Measurements from ENCODE around the gene UNCX.
"Not testable (repeated sequence)": the region's sequence is repeated elsewhere in the genome, so short reads cannot be mapped to it uniquely, and the experiment has no call there.

Gene UNCX

DNA sequence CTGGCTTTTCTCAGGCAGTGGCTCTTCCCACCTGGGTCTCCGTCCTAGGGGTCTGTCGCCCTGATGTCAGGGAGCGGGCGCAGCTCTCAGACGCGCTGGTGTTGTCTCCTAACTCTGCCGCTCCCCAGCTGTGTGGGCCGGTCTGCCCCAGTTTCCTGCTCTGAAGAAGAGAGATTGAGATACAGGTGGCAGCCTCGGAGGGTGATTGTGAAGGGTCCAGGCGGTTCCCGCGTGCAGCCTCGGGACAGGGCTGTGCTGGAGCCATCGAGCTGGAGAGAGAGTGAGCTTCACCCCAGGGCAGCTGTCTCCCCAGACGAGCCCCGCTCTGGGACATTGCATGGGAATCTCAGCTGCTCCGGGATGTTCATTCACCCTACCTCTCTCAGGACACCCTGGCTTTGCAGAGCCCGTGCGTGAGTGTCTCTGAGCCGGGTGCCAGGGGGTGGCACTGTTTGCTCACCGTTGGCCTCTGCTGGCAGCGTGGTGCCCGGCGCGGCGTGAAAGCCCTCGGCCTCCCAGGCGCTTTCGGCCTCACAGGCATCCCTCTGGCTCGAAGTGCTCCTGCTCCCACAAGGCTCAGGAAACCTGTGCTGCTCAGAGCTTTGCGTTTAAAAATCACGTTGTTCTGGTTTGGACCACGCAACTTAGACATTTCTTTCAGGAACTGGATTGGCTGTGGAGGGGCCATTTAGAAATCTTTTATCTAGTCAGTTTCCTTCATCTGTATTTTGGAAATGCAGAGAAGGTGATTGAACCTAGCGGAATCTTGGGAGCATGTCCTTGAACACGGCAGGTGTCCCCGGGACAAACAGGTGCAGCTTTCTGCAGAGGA is 38.9 kb upstream of the UNCX start:
- TF ChIP-seq, protein P1, sequence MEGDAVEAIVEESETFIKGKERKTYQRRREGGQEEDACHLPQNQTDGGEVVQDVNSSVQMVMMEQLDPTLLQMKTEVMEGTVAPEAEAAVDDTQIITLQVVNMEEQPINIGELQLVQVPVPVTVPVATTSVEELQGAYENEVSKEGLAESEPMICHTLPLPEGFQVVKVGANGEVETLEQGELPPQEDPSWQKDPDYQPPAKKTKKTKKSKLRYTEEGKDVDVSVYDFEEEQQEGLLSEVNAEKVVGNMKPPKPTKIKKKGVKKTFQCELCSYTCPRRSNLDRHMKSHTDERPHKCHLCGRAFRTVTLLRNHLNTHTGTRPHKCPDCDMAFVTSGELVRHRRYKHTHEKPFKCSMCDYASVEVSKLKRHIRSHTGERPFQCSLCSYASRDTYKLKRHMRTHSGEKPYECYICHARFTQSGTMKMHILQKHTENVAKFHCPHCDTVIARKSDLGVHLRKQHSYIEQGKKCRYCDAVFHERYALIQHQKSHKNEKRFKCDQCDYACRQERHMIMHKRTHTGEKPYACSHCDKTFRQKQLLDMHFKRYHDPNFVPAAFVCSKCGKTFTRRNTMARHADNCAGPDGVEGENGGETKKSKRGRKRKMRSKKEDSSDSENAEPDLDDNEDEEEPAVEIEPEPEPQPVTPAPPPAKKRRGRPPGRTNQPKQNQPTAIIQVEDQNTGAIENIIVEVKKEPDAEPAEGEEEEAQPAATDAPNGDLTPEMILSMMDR (IDR thresholded peaks at IDR 0.05; ENCODE audit: insufficient read depth, low read length, missing control alignments): peak; percentile 73
- H3K4me3 ChIP-seq (ENCODE audit: low read depth, low read length): no peak overlapping the region
- ChIA-PET POLR2A (no interaction called here), CTCF (interaction anchor here (0.9 to 5.3 kb wide), 18 partner anchors 13 to 285 kb away, joined by 3 to 72 read pairs (median 4); no protein-coding TSS in a partner anchor)
- DNase-seq (ENCODE audit: low read depth, low spot score): no peak

DNA sequence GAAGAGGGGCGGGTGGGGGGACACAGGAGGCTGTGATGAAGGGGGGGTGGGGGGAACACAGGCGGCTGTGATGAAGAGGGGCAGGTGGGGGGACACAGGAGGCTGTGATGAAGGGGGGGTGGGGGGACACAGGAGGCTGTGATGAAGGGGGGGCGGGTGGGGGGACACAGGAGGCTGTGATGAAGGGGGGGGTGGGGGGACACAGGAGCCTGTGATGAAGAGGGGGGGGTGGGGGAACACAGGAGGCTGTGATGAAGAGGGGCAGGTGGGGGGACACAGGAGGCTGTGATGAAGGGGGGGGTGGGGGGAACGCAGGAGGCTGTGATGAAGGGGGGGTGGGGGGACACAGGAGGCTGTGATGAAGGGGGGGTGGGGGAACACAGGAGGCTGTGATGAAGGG is 36.2 kb upstream of the UNCX start:
- POLR2A ChIA-PET: not testable (repeated sequence)

DNA sequence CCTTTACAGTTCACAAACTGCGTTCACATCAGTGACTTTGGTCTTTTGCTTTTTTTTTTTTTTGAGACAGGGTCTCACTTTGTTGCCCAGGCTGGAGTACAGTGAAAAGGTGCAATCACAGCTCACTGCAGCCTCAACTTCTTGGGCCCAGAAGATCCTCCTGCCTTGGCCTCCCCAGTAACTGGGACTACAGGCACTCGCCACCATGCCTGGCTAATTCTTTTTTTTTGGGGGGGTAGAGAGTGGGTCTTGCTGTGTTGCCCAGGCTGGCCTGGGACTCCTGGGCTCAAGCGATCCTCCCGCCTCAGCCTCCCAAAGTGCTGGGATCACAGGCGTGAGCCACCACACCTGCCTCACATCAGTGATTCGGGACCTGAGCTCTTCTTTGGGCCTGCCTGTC is 35.7 kb upstream of the UNCX start:
- DNase-seq (ENCODE audit: low read depth, low spot score): no peak
- TF ChIP-seq, protein P1 (IDR thresholded peaks at IDR 0.05; ENCODE audit: insufficient read depth, low read length, missing control alignments): no peak
- CTCF ChIA-PET: no interaction called here
- no peak overlapping the region for H3K4me3 ChIP-seq (ENCODE audit: low read depth, low read length)
- POLR2A ChIA-PET: no interaction called here

More for the DNA sequence above, 36.2 kb upstream of the UNCX start:
- H3K4me3 ChIP-seq (ENCODE audit: low read depth, low read length); CTCF ChIA-PET; DNase-seq (ENCODE audit: low read depth, low spot score): not testable (repeated sequence)

DNA sequence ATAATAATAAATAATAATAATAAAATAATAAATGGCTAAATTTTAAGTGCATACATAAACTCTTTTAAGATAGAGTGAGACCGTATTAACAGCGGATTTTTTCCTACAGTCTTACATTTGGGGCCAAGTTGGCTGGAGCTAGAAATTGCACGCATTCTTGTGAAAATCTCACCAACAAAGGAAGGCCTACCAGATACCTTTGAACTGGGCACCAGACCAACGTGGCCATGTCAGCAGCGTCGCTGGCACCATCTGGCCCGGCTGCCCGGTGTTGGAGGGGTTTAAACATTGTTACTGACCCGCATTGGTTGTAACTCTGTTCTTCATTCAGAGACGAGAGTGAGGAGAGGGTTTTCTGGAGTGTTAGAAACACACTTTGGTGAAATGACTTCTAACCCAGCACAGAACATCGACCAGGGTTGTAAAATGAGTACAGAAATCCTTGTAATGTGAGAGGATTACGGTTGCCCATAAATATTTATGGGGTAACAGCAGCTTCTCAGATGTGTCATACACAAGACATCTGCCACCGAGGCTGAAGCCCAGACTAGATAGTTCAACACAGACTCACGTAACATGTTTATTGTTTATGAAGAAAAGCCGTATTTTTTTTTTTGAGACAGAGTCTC is 34.6 kb upstream of the UNCX start:
- TF ChIP-seq, protein P1 (IDR thresholded peaks at IDR 0.05; ENCODE audit: insufficient read depth, low read length, missing control alignments): no peak
- peak; percentile 78 for DNase-seq (ENCODE audit: low read depth, low spot score)
- POLR2A ChIA-PET: no interaction called here
- CTCF ChIA-PET: interaction anchor here (0.6 to 1.1 kb wide), 3 partner anchors 21 to 234 kb away, joined by 3 to 4 read pairs (median 3); no protein-coding TSS in a partner anchor
- H3K4me3 ChIP-seq (ENCODE audit: low read depth, low read length): no peak overlapping the region

DNA sequence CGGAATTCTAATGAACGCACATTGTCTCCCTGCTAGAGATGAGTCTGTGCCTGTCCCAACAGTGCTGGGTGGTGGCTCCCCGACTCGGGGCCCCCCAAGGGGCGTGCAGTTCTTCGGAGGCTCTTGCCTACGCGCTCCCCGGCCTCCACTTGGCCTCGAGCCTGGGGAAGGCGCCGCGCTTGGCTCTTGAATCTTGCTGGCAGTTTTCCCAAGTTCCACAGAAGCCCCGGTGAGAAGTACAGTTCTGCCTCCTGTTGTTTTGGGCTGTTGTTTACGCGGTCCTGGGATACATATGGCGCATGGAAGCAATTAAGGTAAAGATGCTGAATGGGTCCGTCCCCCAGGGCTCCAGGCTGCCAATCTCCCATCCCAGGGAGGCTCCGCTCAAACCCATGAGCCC is 32.6 kb upstream of the UNCX start:
- no peak for DNase-seq (ENCODE audit: low read depth, low spot score)
- no peak overlapping the region for H3K4me3 ChIP-seq (ENCODE audit: low read depth, low read length)
- TF ChIP-seq, protein P1 (IDR thresholded peaks at IDR 0.05; ENCODE audit: insufficient read depth, low read length, missing control alignments): no peak
- ChIA-PET POLR2A (no interaction called here), CTCF (no interaction called here)

DNA sequence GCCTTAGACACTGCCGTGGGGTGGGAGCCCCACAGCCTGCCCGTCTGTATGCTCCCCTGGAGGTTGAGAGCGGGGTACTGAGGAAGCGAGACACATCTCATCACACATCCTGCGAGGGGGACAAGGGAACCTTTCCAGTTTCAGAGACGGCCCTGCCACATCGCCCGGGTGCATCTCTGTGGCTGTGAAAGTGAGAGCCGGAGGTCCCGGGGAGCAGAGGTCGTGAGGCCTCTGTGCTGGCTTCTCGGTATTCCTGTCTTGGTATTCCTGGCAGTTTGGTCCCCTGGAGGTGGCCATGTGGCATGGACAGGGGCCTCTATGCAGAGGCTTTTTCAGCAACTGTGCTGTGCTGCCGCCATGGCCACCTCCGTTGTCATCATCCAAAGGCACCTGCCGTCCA is 30.8 kb upstream of the UNCX start:
- TF ChIP-seq, protein P1 (IDR thresholded peaks at IDR 0.05; ENCODE audit: insufficient read depth, low read length, missing control alignments): no peak
- no peak overlapping the region for H3K4me3 ChIP-seq (ENCODE audit: low read depth, low read length)
- DNase-seq (ENCODE audit: low read depth, low spot score): no peak
- ChIA-PET POLR2A (no interaction called here), CTCF (no interaction called here)

DNA sequence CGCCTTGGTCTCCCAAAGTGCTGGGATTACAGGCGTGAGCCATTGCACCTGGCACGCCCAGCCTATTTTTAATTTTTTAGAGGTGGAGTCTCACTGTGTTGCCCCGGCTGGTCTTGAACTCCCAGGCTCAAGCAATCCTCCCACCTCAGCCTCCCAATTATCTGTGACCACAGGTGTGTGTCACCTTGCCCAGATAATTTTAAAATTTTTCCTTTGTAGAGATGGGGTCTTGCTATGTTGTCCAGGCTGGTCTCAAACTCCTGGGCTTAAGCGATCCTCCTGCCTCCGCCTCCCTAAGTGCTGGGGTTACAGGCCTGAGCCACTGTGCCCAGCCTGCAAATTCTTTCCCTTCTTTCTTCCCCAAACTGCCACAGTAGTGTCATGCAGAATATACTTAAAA is 29.8 kb upstream of the UNCX start:
- POLR2A ChIA-PET; H3K4me3 ChIP-seq (ENCODE audit: low read depth, low read length); DNase-seq (ENCODE audit: low read depth, low spot score); CTCF ChIA-PET: not testable (repeated sequence)

Measured in AG04449 (cell line).